Esophagus muscularis mucosa (tissue), 4 donors: ENCODE data around the gene TLE4. TPM values are rescaled to one million over a fixed set of nuclear protein-coding genes. Genes with fewer than 3 reads are reported as not detected.

Source experiments
- DNase-seq: peaks from one replicate; pipeline ENCODE4 v3.0.0-alpha.2; 2017; ENCODE audit errors: extremely low spot score
- H3K27ac ChIP-seq, 4 donors: fragments of 200-600 bp; sonication (generic); replicated peaks in 1 of 4; 1 replicate in 3 of 4; 2 replicates in 1 of 4; pipeline ENCODE4 v1.5.1; 2016 to 2019; ENCODE audit warnings: mild to moderate bottlenecking in 1 of 4
- H3K27me3 ChIP-seq, 4 donors: fragments of 200-600 bp; sonication (generic); one replicate each; pipeline versions ENCODE4 v1.5.1 to v1.6.0; 2016 to 2019
- H3K36me3 ChIP-seq, 4 donors: fragments of 200-600 bp; sonication (generic); one replicate each; pipeline ENCODE4 v1.5.1; 2016 to 2019
- H3K4me1 ChIP-seq, 4 donors: fragments of 200-600 bp; sonication (generic); one replicate each; pipeline ENCODE4 v1.5.1; 2016 to 2019
- H3K4me3 ChIP-seq, 4 donors: fragments of 200-600 bp; sonication (generic); 1 replicate in 2 of 4; 2 replicates in 2 of 4; pipeline ENCODE4 v1.5.1; 2016 to 2019; ENCODE audit warnings: mild to moderate bottlenecking in 4 of 4, moderate library complexity in 1 of 4
- H3K9me3 ChIP-seq, 4 donors: fragments of 200-600 bp; sonication (generic); 1 replicate in 3 of 4; 2 replicates in 1 of 4; pipeline ENCODE4 v1.5.1; 2016 to 2019
- EP300 ChIP-seq: sonication (generic); formaldehyde crosslinking; IDR thresholded peaks from one replicate; pipeline ENCODE4 v1.6.1; 2017; ENCODE audit warnings: antibody characterized with exemption
- POLR2A ChIP-seq: fragments of 450-650 bp; IDR thresholded peaks from one replicate; pipeline ENCODE4 v1.6.1; 2017; ENCODE audit warnings: antibody characterized with exemption, moderate library complexity, mild to moderate bottlenecking, low read depth
- POLR2AphosphoS5 ChIP-seq, 2 donors: sonication (generic); formaldehyde crosslinking; IDR thresholded peaks; one replicate each; pipeline ENCODE4 v1.6.1; 2017; ENCODE audit warnings: antibody characterized with exemption in 2 of 2
- WGBS: methylation state at CpG from one replicate; pipeline ENCODE4 v1.1.5; 2018; 5-methylcytosine and 5-hydroxymethylcytosine counted together
- intact Hi-C: fragments of 100-400 bp; cut with DNase I; formaldehyde crosslinking; loops from one replicate; pipeline ENCODE4 v1.15.1; 2023
- total RNA-seq, 4 donors: library from RNA; depleted of rRNA; stranded (reverse); fragments of >200 nt; gene quantifications; one replicate each; pipeline versions ENCODE4 v1.1.0 to v1.2.1, GENCODE V29; 2016
- TF ChIP-seq, protein P1 (sequence below), 3 experiments: fragments of 200-600 bp in 2 of 3; fragments of 450-650 bp in 1 of 3; sonication (generic) in 2 of 3; IDR thresholded peaks; one replicate each; pipeline ENCODE4 v1.5.1; 2017 to 2019; ENCODE audit warnings: antibody characterized with exemption in 3 of 3, mild to moderate bottlenecking in 2 of 3, moderate library complexity in 1 of 3

The TLE4 gene
- total RNA-seq, 4 donors from 2014 or later: 30.0 to 36.1 (median 34.3) TPM

DNA sequence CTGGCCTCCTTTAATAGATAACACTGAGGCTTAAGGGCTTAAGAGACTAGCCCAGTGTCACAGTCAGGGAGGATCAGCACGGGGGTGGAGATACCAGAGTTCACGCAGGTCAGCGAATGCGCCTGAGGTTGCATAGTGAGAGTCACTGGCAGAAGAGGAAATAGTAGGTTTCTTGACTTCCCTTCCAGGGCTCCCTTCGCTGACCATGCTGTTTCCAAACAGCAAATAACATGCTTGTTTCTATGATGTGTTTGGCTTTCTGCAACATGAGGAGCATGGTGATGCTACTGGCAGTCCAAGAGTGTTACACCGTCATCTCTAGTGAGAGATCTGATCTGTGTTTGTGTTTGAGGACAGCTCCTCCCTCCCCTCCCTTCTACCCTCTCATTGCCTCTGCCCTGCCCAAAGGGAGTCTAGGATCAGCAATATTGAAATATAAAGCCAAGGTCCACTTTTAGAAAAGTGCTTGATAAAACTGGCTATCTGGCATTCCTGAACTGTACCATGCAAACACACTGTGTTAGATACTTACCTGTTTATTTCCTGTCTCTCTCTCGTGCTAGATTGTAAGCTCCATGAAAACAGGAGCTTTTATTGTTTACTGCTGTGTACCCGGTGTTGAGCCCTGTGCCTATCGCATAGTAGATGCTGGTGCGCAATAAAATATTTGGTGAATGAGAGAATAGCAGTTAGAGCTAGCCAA lies 12.3 kb downstream of the TLE4 start:
- 78% methylated on average over 10 of the region's 10 CpGs for WGBS
- TF ChIP-seq POLR2A: no peak
- peak in 1 of 2 donors; percentile 22 for TF ChIP-seq POLR2AphosphoS5 (IDR thresholded peaks at IDR 0.05)

DNA sequence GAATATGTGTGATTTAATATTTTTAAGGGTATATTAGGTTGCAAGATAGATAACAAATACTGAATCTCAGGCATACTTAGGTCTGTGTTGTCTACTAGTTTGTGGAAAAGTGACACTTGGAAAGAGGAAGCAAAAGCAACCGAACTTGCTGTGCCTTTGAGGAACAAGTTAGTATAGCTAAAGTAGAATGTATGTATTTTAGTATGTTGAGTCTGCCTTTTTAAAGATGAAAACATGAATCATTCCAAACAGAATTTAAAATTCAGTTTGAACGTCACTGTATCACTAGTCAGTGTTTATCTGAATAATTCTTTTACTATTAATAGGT lies 12.9 kb downstream of the TLE4 start:
- no peak overlapping the region for H3K27ac ChIP-seq
- H3K36me3 ChIP-seq: peaks cover 0 to 5% (median 0%) of the 10 kb centered on the region in 4 donors
- no peaks in the 10 kb centered on the region for H3K27me3 ChIP-seq
- TF ChIP-seq POLR2AphosphoS5 (IDR thresholded peaks at IDR 0.05): no peak
- no peak for TF ChIP-seq POLR2A
- TF ChIP-seq, protein P1, sequence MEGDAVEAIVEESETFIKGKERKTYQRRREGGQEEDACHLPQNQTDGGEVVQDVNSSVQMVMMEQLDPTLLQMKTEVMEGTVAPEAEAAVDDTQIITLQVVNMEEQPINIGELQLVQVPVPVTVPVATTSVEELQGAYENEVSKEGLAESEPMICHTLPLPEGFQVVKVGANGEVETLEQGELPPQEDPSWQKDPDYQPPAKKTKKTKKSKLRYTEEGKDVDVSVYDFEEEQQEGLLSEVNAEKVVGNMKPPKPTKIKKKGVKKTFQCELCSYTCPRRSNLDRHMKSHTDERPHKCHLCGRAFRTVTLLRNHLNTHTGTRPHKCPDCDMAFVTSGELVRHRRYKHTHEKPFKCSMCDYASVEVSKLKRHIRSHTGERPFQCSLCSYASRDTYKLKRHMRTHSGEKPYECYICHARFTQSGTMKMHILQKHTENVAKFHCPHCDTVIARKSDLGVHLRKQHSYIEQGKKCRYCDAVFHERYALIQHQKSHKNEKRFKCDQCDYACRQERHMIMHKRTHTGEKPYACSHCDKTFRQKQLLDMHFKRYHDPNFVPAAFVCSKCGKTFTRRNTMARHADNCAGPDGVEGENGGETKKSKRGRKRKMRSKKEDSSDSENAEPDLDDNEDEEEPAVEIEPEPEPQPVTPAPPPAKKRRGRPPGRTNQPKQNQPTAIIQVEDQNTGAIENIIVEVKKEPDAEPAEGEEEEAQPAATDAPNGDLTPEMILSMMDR (IDR thresholded peaks at IDR 0.05): no peak
- no peak for TF ChIP-seq EP300
- H3K4me1 ChIP-seq: peaks cover 25 to 49% (median 26%) of the 10 kb centered on the region in 4 donors
- no peaks in the 10 kb centered on the region for H3K9me3 ChIP-seq
- WGBS: 58% methylated on average over 2 of the region's 2 CpGs
- no peak overlapping the region for H3K4me3 ChIP-seq
- DNase-seq: no peak
- intact Hi-C loops: no loop called here

More for the DNA sequence above, 12.3 kb downstream of the TLE4 start:
- Histone ChIP-seq H3K27me3 (no peaks in the 10 kb centered on the region), H3K4me3 (no peak overlapping the region), H3K4me1 (peaks cover 25 to 48% (median 27%) of the 10 kb centered on the region in 4 donors), H3K36me3 (peaks cover 0 to 5% (median 0%) of the 10 kb centered on the region in 4 donors), H3K27ac (no peak overlapping the region), H3K9me3 (no peaks in the 10 kb centered on the region)
- intact Hi-C loops: no loop called here
- DNase-seq: no peak

DNA sequence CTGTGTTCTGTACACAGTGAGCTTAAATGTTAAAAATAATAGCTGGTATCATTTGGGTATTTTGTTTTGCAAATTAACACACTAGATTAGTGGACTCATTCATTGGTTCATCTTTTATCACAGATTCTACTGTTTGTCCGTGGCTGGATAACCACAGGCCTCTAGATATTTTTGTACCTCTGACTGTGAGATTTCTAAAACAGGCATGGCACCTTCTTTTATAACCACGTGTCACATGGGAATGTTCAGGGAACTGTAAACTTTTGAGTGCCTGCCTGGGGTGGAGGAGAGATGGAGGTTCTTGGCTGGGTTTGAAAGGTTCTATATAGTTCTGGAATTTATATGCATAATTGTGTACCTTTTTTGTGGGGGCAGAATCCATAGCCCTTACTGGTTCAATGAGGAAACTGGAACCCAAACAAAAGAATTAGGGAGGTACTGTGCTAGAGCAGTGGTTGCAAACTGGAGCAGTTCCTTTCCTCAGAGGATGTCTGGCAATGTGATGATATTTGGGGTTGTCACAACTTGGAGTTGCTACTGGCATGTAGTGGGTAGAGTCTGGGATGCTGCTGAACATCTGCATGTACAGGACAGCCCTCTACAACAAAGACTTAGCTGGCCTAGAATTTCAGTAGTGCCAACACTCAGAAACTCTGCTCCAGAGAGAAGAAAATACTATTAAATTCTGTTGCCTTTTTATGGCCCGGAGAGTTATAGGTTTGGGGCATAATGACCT lies 16.9 kb downstream of the TLE4 start:
- Histone ChIP-seq H3K9me3 (no peaks in the 10 kb centered on the region), H3K4me3 (no peak overlapping the region), H3K4me1 (peaks cover 10 to 25% (median 20%) of the 10 kb centered on the region in 4 donors), H3K27me3 (no peaks in the 10 kb centered on the region), H3K27ac (no peak overlapping the region), H3K36me3 (no peaks in the 10 kb centered on the region)
- no peak for TF ChIP-seq POLR2AphosphoS5 (IDR thresholded peaks at IDR 0.05)
- no peak for TF ChIP-seq POLR2A
- TF ChIP-seq EP300: no peak
- TF ChIP-seq, protein P1 (IDR thresholded peaks at IDR 0.05): no peak
- DNase-seq: no peak
- intact Hi-C loops: no loop called here
- 80% methylated on average over 3 of the region's 3 CpGs for WGBS

DNA sequence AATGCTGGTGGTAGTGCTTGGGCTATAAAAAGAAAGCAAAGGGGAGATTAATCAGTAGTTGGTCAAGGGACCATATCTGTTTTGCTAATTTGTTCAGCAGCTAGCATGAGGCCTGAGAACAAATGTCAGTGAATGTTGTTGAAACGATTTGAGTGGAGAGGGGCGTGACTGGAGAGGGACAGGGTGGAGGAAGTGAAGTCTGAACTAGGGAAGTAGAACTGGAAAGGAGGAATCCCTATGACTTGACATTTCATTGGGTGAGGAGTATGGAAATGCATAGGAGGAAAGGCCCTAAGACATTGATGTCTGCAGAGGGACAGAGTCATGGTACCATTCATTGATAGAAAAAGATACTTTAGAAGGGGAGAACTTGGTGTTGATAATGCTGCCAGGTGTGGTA lies 19.7 kb downstream of the TLE4 start:
- TF ChIP-seq EP300 (no peak), POLR2A (no peak), POLR2AphosphoS5 (IDR thresholded peaks at IDR 0.05) (no peak)
- intact Hi-C loops: no loop called here
- Histone ChIP-seq H3K27me3 (no peaks in the 10 kb centered on the region), H3K9me3 (no peaks in the 10 kb centered on the region), H3K4me1 (peaks cover 7 to 12% (median 8%) of the 10 kb centered on the region in 4 donors), H3K27ac (no peak overlapping the region), H3K36me3 (no peaks in the 10 kb centered on the region), H3K4me3 (no peak overlapping the region)
- DNase-seq: no peak
- 66% methylated on average over 2 of the region's 2 CpGs for WGBS

- Histone ChIP-seq H3K27ac (no peak overlapping the region), H3K36me3 (no peaks in the 10 kb centered on the region), H3K4me1 (peaks cover 7 to 10% (median 8%) of the 10 kb centered on the region in 4 donors), H3K9me3 (no peaks in the 10 kb centered on the region), H3K4me3 (no peak overlapping the region), H3K27me3 (no peaks in the 10 kb centered on the region)
- TF ChIP-seq, protein P1 (IDR thresholded peaks at IDR 0.05): no peak
- TF ChIP-seq EP300 (no peak), POLR2A (no peak), POLR2AphosphoS5 (IDR thresholded peaks at IDR 0.05) (no peak)
- no peak for DNase-seq
- intact Hi-C loops: no loop called here
- 68% methylated on average over 4 of the region's 4 CpGs for WGBS
These were observed 21.1 kb downstream of the TLE4 start for GRCh38 chr9:79592726-79593493.
